Transverse colon (tissue), 4 donors: ENCODE measurements around the gene SPATC1L. TPM values are rescaled to one million over a fixed set of nuclear protein-coding genes. Genes with fewer than 3 reads are reported as not detected.
"Not testable (repeated sequence)": the region's sequence is repeated elsewhere in the genome, so short reads cannot be mapped to it uniquely, and the experiment has no call there.

Source experiments
- DNase-seq: peaks from one replicate; pipeline ENCODE4 v3.0.0-alpha.2; 2019
- H3K27ac ChIP-seq, 4 donors: fragments of 200-600 bp; sonication (generic); 2 replicates each; pipeline ENCODE4 v1.5.1; 2016 to 2018; ENCODE audit warnings: inconsistent platforms in 4 of 4
- H3K27me3 ChIP-seq: fragments of 200-600 bp; sonication (generic); 2 replicates; pipeline ENCODE4 v1.5.1; 2017; ENCODE audit warnings: inconsistent platforms
- H3K36me3 ChIP-seq, 4 donors: fragments of 200-600 bp; sonication (generic); 2 replicates each; pipeline ENCODE4 v1.5.1; 2017 to 2019; ENCODE audit warnings: inconsistent platforms in 4 of 4
- H3K4me1 ChIP-seq, 4 donors: fragments of 200-600 bp; sonication (generic); 2 replicates each; pipeline ENCODE4 v1.5.1; 2017 to 2020; ENCODE audit warnings: inconsistent platforms in 4 of 4
- H3K4me3 ChIP-seq, 4 donors: fragments of 200-600 bp; sonication (generic); 1 replicate in 1 of 4; 2 replicates in 3 of 4; pipeline versions ENCODE4 v1.5.1 to v1.6.1; 2017 to 2019; ENCODE audit warnings: inconsistent platforms in 4 of 4
- H3K9me3 ChIP-seq, 2 donors: fragments of 200-600 bp; sonication (generic); 2 replicates each; pipeline ENCODE4 v1.5.1; 2017 to 2019; ENCODE audit warnings: inconsistent platforms in 2 of 2
- EP300 ChIP-seq: sonication (generic); formaldehyde crosslinking; IDR thresholded peaks from one replicate; pipeline ENCODE4 v1.6.1; 2017; ENCODE audit warnings: antibody characterized with exemption, low read depth
- POLR2A ChIP-seq: fragments of 450-650 bp; IDR thresholded peaks from one replicate; pipeline ENCODE4 v1.6.1; 2016; ENCODE audit warnings: antibody characterized with exemption, mild to moderate bottlenecking, moderate library complexity
- POLR2AphosphoS5 ChIP-seq, 3 donors: sonication (generic); formaldehyde crosslinking; IDR thresholded peaks; one replicate each; pipeline ENCODE4 v1.6.1; 2016; ENCODE audit warnings: antibody characterized with exemption in 3 of 3
- WGBS, 2 donors: methylation state at CpG; one replicate each; pipeline ENCODE4 v1.1.5; 2018; ENCODE audit warnings: low coverage in 1 of 2; 5-methylcytosine and 5-hydroxymethylcytosine counted together
- in situ Hi-C, 4 donors: fragments of 200-750 bp; cut with MboI; loops; one replicate each; pipeline versions ENCODE4 v1.15.0 to v1.15.1; 2017; ENCODE audit warnings: low sequenced_read_pairs in 3 of 4, low pct_ligation_motif_present in 1 of 4, low pct_unique_long_range_greater_than_20kb in 1 of 4
- intact Hi-C: fragments of 100-400 bp; cut with DNase I; formaldehyde crosslinking; loops from one replicate; pipeline ENCODE4 v1.15.1; 2023; ENCODE audit warnings: low total_unique reads
- total RNA-seq, 4 donors: library from RNA; depleted of rRNA; stranded (reverse); fragments of >200 nt; gene quantifications; one replicate each; pipeline ENCODE4 v1.1.0, GENCODE V29; 2016
- TF ChIP-seq, protein P1 (sequence below), 5 experiments: fragments of 200-600 bp in 3 of 5; fragments of 450-650 bp in 2 of 5; sonication (generic) in 3 of 5; IDR thresholded peaks; 1 replicate in 2 of 5; 2 replicates in 3 of 5; pipeline ENCODE4 v1.5.1; 2016 to 2017; ENCODE audit warnings: antibody characterized with exemption in 5 of 5, inconsistent platforms in 3 of 5, mild to moderate bottlenecking in 2 of 5, moderate library complexity in 1 of 5

SPATC1L gene
- total RNA-seq, 4 donors from 2014 or later: 1.2 to 11.0 (median 8.5) TPM; not detected in 1

DNA sequence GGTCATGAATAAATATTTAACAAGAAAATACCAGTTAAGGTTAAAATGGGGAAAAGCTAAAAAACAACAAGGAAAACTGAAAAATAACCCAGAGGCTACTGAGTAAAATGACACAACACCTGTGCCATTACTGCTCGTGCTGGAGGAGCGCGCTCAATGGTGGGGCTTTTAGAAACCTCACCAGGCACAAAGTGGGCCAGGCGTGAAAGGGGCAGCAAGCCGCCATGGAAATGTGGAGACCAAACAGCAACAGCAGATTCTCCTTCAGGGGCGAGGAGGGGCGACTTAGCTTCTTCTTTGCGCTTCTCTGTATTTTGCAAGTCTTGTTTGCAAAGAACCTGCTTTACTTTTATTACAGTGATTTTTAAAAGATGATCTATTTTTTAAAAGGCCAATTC is 18.9 kb upstream of the SPATC1L start:
- WGBS, 2 donors: 92 to 96% methylated on average over 4 to 8 of the region's 8 CpGs
- TF ChIP-seq, protein P1, sequence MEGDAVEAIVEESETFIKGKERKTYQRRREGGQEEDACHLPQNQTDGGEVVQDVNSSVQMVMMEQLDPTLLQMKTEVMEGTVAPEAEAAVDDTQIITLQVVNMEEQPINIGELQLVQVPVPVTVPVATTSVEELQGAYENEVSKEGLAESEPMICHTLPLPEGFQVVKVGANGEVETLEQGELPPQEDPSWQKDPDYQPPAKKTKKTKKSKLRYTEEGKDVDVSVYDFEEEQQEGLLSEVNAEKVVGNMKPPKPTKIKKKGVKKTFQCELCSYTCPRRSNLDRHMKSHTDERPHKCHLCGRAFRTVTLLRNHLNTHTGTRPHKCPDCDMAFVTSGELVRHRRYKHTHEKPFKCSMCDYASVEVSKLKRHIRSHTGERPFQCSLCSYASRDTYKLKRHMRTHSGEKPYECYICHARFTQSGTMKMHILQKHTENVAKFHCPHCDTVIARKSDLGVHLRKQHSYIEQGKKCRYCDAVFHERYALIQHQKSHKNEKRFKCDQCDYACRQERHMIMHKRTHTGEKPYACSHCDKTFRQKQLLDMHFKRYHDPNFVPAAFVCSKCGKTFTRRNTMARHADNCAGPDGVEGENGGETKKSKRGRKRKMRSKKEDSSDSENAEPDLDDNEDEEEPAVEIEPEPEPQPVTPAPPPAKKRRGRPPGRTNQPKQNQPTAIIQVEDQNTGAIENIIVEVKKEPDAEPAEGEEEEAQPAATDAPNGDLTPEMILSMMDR (IDR thresholded peaks at IDR 0.05): no peak
- TF ChIP-seq EP300: no peak
- no peak for TF ChIP-seq POLR2AphosphoS5 (IDR thresholded peaks at IDR 0.05)
- TF ChIP-seq POLR2A: no peak
- H3K27ac ChIP-seq: no peak overlapping the region

DNA sequence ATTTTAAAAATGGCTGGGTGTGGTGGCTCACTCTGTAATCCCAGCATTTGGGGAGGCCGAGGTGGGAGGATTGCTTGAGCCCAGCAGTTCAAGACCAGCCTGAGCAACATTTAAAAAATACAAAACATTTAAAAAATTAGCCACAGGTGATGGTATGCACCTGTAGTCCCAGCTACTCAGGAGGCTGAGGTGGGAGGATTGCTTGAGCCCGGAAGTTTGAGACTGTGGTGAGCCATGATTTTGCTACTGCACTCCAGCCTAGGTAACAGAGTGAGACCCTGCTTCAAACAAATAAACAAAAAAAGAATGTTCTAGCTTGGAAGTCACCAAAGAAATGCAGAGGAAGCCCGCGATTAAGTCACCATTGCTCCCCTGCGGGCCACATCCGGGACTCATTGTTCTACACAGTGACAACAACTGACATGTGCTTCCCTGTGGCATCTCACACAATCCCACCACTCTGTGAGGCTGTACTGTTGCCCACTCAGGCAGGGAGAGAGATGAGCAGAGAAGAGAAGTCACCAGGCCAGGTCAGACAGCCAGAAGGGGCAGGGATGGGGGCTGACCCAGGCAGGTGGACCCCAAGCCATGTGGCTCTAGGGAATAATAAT is 18.4 kb upstream of the SPATC1L start:
- WGBS, 2 donors: 85 to 92% methylated on average over 4 to 6 of the region's 6 CpGs
- Histone ChIP-seq H3K9me3 (no peaks in the 10 kb centered on the region), H3K4me1 (no peaks in the 10 kb centered on the region), H3K4me3 (no peak overlapping the region), H3K27ac (no peak overlapping the region), H3K27me3 (no peaks in the 10 kb centered on the region), H3K36me3 (peaks cover 0 to 51% (median 11%) of the 10 kb centered on the region in 4 donors)
- in situ Hi-C loops: no loop called here
- intact Hi-C loops: no loop called here
- TF ChIP-seq EP300: no peak
- TF ChIP-seq, protein P1 (IDR thresholded peaks at IDR 0.05): no peak
- TF ChIP-seq POLR2AphosphoS5 (IDR thresholded peaks at IDR 0.05): no peak
- TF ChIP-seq POLR2A: no peak
- no peak for DNase-seq

More for the DNA sequence above, 18.9 kb upstream of the SPATC1L start:
- Histone ChIP-seq H3K4me3 (no peak overlapping the region), H3K4me1 (no peaks in the 10 kb centered on the region), H3K9me3 (no peaks in the 10 kb centered on the region), H3K36me3 (peaks cover 0 to 53% (median 11%) of the 10 kb centered on the region in 4 donors), H3K27me3 (no peaks in the 10 kb centered on the region)
- DNase-seq: peak; percentile 0
- intact Hi-C loops: no loop called here
- in situ Hi-C loops: no loop called here

DNA sequence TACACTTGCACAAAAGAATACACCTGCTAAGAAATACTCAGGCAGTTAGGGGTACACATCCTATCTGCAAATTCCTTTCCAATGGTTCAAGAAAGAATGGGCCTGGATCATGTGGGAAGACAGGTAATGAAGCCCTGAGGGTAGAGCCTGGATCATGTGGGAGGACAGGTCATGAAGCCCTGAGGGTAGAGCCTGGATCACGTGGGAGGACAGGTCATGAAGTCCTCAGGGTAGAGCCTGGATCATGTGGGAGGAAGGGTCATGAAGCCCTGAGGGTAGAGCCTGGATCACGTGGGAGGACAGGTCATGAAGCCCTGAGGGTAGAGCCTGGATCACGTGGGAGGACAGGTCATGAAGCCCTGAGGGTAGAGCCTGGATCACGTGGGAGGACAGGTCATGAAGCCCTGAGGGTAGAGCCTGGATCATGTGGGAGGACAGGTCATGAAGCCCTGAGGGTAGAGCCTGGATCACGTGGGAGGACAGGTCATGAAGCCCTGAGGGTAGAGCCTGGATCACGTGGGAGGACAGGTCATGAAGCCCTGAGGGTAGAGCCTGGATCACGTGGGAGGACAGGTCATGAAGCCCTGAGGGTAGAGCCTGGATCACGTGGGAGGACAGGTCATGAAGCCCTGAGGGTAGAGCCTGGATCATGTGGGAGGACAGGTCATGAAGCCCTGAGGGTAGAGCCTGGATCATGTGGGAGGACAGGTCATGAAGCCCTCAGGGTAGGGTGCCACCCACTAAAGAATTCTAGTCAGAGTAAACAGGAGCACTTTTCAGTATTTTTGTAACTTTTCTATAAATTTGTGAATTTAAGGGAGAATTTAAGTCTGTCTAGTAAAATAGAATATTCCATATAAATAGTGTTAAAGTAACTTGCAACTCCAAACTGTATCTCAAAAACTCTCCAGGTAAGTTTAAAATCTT is 16.9 kb upstream of the SPATC1L start:
- in situ Hi-C loops, intact Hi-C loops, H3K4me1 ChIP-seq, H3K27ac ChIP-seq, H3K9me3 ChIP-seq, H3K4me3 ChIP-seq, DNase-seq, H3K27me3 ChIP-seq: not testable (repeated sequence)
- 90% methylated on average over 3 of the region's 8 CpGs; no CpG with 5 or more reads in 1 of the 2 donors for WGBS, 2 donors
- H3K36me3 ChIP-seq: peaks cover 0 to 46% (median 11%) of the 10 kb centered on the region in 4 donors

DNA sequence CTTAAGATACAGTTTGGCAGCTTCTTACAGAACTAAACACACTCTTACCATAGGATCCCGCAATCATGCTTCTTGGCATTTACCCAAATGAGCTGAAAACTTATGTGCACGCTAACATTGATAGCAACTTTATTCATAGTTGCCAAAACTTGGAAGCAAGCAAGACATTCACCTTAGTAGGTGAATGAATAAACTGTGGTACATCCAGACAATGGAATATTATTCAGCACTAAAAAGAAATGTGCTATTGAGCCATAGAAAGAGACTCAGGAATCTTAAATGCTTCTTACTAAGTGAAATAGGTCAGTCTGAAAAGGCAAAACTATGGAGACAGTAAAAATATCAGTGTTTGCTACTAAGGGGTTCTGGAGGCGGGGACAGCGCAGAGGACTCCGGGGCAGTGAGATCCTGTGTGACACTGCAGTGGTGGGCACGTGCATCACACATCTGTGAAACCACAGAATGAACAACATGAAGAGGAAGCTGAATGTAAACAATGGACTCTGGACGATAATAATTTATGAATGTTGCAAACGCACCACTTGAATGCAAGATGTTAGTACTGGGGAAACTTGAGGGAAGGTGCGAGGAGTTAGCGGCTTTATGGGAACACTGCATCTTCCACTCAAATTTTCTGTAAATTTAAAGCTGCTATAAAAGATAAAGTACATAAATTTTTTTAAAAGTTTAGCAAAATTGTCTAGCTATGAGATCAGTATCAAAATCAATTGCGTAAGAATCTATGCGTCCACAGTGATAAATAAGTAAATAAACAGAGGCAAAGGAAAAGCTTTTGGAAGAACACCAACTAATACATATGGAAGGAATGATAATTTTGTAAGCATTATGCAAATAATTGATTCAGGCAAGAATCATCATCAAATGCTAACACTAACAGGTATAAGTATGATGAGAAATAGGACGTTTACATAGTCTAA is 15.4 kb upstream of the SPATC1L start:
- Histone ChIP-seq H3K36me3 (peaks cover 0 to 40% (median 9%) of the 10 kb centered on the region in 4 donors), H3K27me3 (no peaks in the 10 kb centered on the region), H3K4me1 (no peaks in the 10 kb centered on the region), H3K9me3 (no peaks in the 10 kb centered on the region), H3K4me3 (no peak overlapping the region), H3K27ac (no peak overlapping the region)
- WGBS, 2 donors: 82 to 83% methylated on average over 13 of the region's 13 CpGs
- no peak for TF ChIP-seq EP300
- TF ChIP-seq POLR2AphosphoS5 (IDR thresholded peaks at IDR 0.05): no peak
- DNase-seq: no peak
- in situ Hi-C loops: no loop called here
- intact Hi-C loops: no loop called here
